HCT116 (cell line): ENCODE measurements around the gene KIF1A. TPM values are rescaled to one million over a fixed set of nuclear protein-coding genes. Genes with fewer than 3 reads are reported as not detected.
A peak's percentile ranks its signal among the peaks of the same experiment; 100 is the strongest.
"Not testable (repeated sequence)": the region's sequence is repeated elsewhere in the genome, so short reads cannot be mapped to it uniquely, and the experiment has no call there.

ENCODE experiments used
- ATAC-seq: fragments of 200-7000 bp; cut with Tn5 transposase; 2 replicates; pipeline ENCODE4 v1.9.1; 2020; ENCODE audit warnings: mild to moderate bottlenecking, moderate library complexity
- BruUV-seq: library from RNA; stranded (reverse); fragments of 400-500 nt; replicated peaks from 2 replicates; lab custom pipeline; 2021; lab: Mats Ljungman, UMichigan
- CTCF ChIA-PET: fragments of 300-600 bp; sonication (Branson Sonifier 250); formaldehyde crosslinking; loops from one replicate; lab custom pipeline; 2021; ENCODE audit warnings: antibody characterized with exemption; lab: Charles Lee
- POLR2A ChIA-PET: fragments of 300-600, 350-600 bp; sonication (Branson Sonifier 250); formaldehyde crosslinking; loops from one replicate; lab custom pipeline; 2021; ENCODE audit warnings: antibody characterized with exemption; lab: Charles Lee
- RAD21 ChIA-PET, 2 experiments: fragments of 300-600 bp; sonication (Branson Sonifier 250); formaldehyde crosslinking; loops; one replicate each; lab custom pipeline; 2023; ENCODE audit warnings: low total read pairs in 2 of 2; ENCODE audit not compliant: uncharacterized antibody in 2 of 2, unreplicated experiment in 2 of 2, low non-redundant PET in 1 of 2; lab: Charles Lee
- DNase-seq: peaks from one replicate; pipeline ENCODE4 v3.0.0-alpha.2; 2010; ENCODE audit warnings: low read depth, low spot score
- H2AFZ ChIP-seq: fragments of 200-600 bp; shearing (Covaris generic), sonication (generic); 2 replicates; pipeline ENCODE4 v1.6.1; 2017; ENCODE audit warnings: low read depth, mixed run types, mixed read lengths, antibody characterized with exemption, low read length; ENCODE audit not compliant: poor library complexity, severe bottlenecking
- H3K27ac ChIP-seq: 2 replicates; pipeline ENCODE4 v1.5.1; 2012; ENCODE audit warnings: low read depth, low read length
- H3K27me3 ChIP-seq: fragments of 200-600 bp; sonication (generic); 2 replicates; pipeline ENCODE4 v1.6.1; 2016; ENCODE audit warnings: mixed run types, low read length, mixed read lengths; ENCODE audit not compliant: insufficient read depth
- H3K36me3 ChIP-seq, 2 experiments: fragments of 200-500 bp in 1 of 2; fragments of 200-600 bp in 1 of 2; sonication (Bioruptor generic) in 1 of 2; sonication (generic) in 1 of 2; 2 replicates each; pipeline versions ENCODE4 v1.5.1 to v1.6.1; 2014 to 2016; ENCODE audit warnings: low read length in 2 of 2, inconsistent platforms in 1 of 2, mixed read lengths in 1 of 2, mixed run types in 1 of 2; ENCODE audit not compliant: insufficient read depth in 2 of 2, control insufficient read depth in 1 of 2
- H3K4me1 ChIP-seq, 2 experiments: fragments of 200-600 bp in 1 of 2; sonication (generic) in 1 of 2; 2 replicates each; pipeline versions ENCODE4 v1.5.1 to v1.6.1; 2012 to 2017; ENCODE audit warnings: low read length in 2 of 2, inconsistent platforms in 1 of 2, mild to moderate bottlenecking in 1 of 2, mixed read lengths in 1 of 2, mixed run types in 1 of 2, moderate library complexity in 1 of 2; ENCODE audit not compliant: insufficient read depth in 2 of 2, control insufficient read depth in 1 of 2
- H3K4me2 ChIP-seq: fragments of 200-600 bp; sonication (generic); 2 replicates; pipeline ENCODE4 v1.6.1; 2017; ENCODE audit warnings: mixed run types, low read length, mixed read lengths
- H3K4me3 ChIP-seq, 2 experiments: fragments of 200-600 bp in 1 of 2; sonication (generic) in 1 of 2; replicated peaks in 1 of 2; 2 replicates each; pipeline ENCODE4 v1.5.1; 2011 to 2016; ENCODE audit warnings: low read length in 2 of 2, control low read depth in 1 of 2, low read depth in 1 of 2, mild to moderate bottlenecking in 1 of 2, mixed read lengths in 1 of 2, mixed run types in 1 of 2
- H3K79me2 ChIP-seq: fragments of 200-600 bp; sonication (generic); 2 replicates; pipeline ENCODE4 v1.6.1; 2017; ENCODE audit warnings: mild to moderate bottlenecking, mixed run types, low read length, moderate library complexity, mixed read lengths; ENCODE audit not compliant: insufficient read depth
- H3K9ac ChIP-seq: fragments of 200-600 bp; sonication (generic); 2 replicates; pipeline ENCODE4 v1.6.1; 2016; ENCODE audit warnings: low read length, mixed read lengths
- H3K9me2 ChIP-seq: fragments of 200-600 bp; sonication (generic), shearing (Covaris generic); 2 replicates; pipeline ENCODE4 v1.6.1; 2017; ENCODE audit warnings: mixed run types, mild to moderate bottlenecking, moderate library complexity; ENCODE audit not compliant: insufficient read depth
- H3K9me3 ChIP-seq, 2 experiments: fragments of 200-500 bp in 1 of 2; fragments of 200-600 bp in 1 of 2; sonication (Bioruptor generic) in 1 of 2; sonication (generic) in 1 of 2; 2 replicates each; pipeline ENCODE4 v1.6.1; 2014 to 2017; ENCODE audit warnings: low read length in 2 of 2, mixed read lengths in 2 of 2, inconsistent platforms in 1 of 2, low read depth in 1 of 2, mild to moderate bottlenecking in 1 of 2, mixed run types in 1 of 2, moderate library complexity in 1 of 2; ENCODE audit not compliant: control insufficient read depth in 1 of 2, insufficient read depth in 1 of 2
- H4K20me1 ChIP-seq: fragments of 200-600 bp; sonication (generic), shearing (Covaris generic); 2 replicates; pipeline ENCODE4 v1.6.1; 2017; ENCODE audit warnings: mixed run types, mild to moderate bottlenecking, moderate library complexity; ENCODE audit not compliant: insufficient read depth
- intact Hi-C: fragments of 100-400 bp; cut with micrococcal nuclease; formaldehyde crosslinking; loops from 2 replicates; pipeline ENCODE4 v1.10.0; 2022
- total RNA-seq: library from RNA; stranded (reverse); gene quantifications from one replicate; pipeline ENCODE4 v1.2.1, GENCODE V29; 2021; ENCODE audit not compliant: unreplicated experiment

Gene KIF1A
- total RNA-seq, 1 experiment from 2014 or later, result 0.27 TPM

DNA sequence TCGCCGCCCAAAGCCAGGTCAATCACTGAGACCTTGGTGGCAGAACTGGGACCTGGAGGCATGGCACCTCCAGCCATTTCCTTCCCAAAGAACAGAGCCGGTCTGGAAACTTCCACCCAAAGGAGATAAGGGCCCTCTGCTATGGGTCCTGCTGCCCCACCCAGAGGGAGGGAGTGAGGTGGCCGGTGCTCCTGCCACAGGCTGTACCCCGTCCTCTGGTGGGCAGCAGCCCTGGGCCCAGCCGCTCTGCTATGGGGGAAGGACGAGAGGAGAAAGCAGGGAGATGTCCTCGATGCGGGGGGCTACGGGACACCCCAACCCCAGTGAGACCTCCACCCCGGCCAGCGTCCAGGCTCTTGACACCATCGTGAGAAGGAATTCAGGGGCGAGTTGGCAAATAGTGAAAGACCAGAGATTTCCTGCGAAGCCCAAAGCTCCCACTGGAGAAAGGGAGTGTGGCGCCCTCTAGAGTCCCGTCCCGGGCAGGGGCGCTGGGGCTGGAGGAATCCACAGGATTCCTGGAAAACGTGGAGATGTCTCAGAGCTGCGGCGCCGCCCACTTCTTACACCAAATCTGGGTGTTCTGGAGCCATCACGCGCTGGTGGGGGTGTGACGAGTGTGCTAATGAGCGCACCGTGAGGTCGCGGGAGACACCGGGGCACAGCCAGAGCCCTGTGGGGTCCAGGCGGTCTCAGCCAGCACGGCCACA, 121.0 kb downstream of the KIF1A start:
- H3K4me1 ChIP-seq, H3K9ac ChIP-seq, BruUV-seq, RAD21 ChIA-PET, H3K4me2 ChIP-seq, CTCF ChIA-PET, DNase-seq, H4K20me1 ChIP-seq, H3K36me3 ChIP-seq, H3K9me2 ChIP-seq, H3K9me3 ChIP-seq, H2AFZ ChIP-seq, H3K4me3 ChIP-seq, H3K27me3 ChIP-seq, POLR2A ChIA-PET, H3K27ac ChIP-seq, H3K79me2 ChIP-seq, intact Hi-C loops: not testable (repeated sequence)
- peak; percentile 89 for ATAC-seq

GRCh38 chr2:240696469-240696868, 123.5 kb downstream of the KIF1A start:
- intact Hi-C loops, H3K9me3 ChIP-seq, BruUV-seq: not testable (repeated sequence)

DNA sequence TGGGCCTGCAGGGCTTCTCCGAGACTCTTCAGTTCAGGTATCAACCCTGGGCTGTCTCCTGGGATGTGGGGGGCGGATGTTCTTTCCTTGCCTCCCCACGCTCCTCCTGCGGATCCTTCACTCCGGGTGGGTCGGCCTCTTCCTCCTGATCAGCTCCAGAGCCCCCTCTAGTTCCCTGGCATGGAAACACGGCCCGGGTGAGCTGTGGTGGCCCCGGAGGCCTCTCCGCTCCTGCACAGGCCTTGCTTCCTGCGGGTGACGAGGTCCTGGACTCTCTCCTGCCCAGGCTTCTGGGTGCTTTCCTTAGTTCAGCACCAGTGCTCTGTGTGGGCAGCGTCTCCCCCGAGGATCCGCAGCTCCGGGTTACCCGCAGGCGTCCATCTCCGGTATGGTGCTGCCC, 124.4 kb downstream of the KIF1A start:
- H3K4me3 ChIP-seq, H3K4me2 ChIP-seq, H3K9me3 ChIP-seq, BruUV-seq, intact Hi-C loops, H3K36me3 ChIP-seq, CTCF ChIA-PET, ATAC-seq, H3K27ac ChIP-seq, DNase-seq, RAD21 ChIA-PET, H3K4me1 ChIP-seq, H2AFZ ChIP-seq, H3K27me3 ChIP-seq, H4K20me1 ChIP-seq, POLR2A ChIA-PET, H3K9ac ChIP-seq, H3K79me2 ChIP-seq, H3K9me2 ChIP-seq: not testable (repeated sequence)

More at GRCh38 chr2:240696469-240696868, 123.5 kb downstream of the KIF1A start:
- RAD21 ChIA-PET, H3K27me3 ChIP-seq, H3K4me2 ChIP-seq, ATAC-seq, CTCF ChIA-PET, H4K20me1 ChIP-seq, H3K27ac ChIP-seq, H3K79me2 ChIP-seq, H3K4me1 ChIP-seq, POLR2A ChIA-PET, H3K9me2 ChIP-seq, DNase-seq, H2AFZ ChIP-seq, H3K9ac ChIP-seq, H3K4me3 ChIP-seq, H3K36me3 ChIP-seq: not testable (repeated sequence)

DNA sequence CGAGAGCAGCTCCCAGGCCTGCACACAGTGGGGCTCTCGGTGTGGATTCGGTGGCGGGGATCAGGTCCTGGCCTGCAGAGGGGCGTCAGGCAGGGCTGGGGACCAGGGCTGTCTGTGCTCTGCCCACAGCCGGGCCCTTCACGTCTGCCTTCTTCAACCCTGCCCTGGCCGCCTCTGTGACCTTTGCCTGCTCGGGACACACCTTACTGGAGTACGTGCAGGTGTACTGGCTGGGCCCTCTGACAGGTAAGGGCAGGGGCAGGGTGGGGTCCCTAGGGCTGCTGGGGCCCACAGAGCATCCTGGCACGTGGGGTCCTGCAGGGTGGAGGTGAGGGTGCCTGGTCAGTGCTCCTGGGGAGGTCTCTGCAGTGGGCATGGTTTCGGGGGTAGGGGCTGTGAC, 125.7 kb downstream of the KIF1A start:
- H3K4me2 ChIP-seq, H3K9ac ChIP-seq, H3K4me3 ChIP-seq, H3K36me3 ChIP-seq, H3K27me3 ChIP-seq, POLR2A ChIA-PET, H4K20me1 ChIP-seq, H3K4me1 ChIP-seq, H3K9me3 ChIP-seq, H3K9me2 ChIP-seq, BruUV-seq, intact Hi-C loops, CTCF ChIA-PET, H3K27ac ChIP-seq, ATAC-seq, RAD21 ChIA-PET, DNase-seq, H2AFZ ChIP-seq, H3K79me2 ChIP-seq: not testable (repeated sequence)
